ENCODE measurements around the gene PARD3. TPM values are rescaled to one million over a fixed set of nuclear protein-coding genes. Genes with fewer than 3 reads are reported as not detected.

PARD3 gene
- total RNA-seq, 1 donor from 2014 or later: 58.7 TPM

GRCh38 chr10:34739915-34740314, 75.2 kb downstream of the PARD3 start:
- H3K27me3 ChIP-seq: no peaks in the 10 kb centered on the region
- DNase-seq (ENCODE audit: low spot score): peak; percentile 87
- no peaks in the 10 kb centered on the region for H3K27me3 Mint-ChIP-seq (ENCODE audit: insufficient read depth, low read depth)
- H3K4me3 ChIP-seq: peak overlapping the region; percentile 40
- H3K4me1 Mint-ChIP-seq: peaks cover 61% of the 10 kb centered on the region
- H3F3A ChIP-seq (ENCODE audit: low read depth): peaks cover 41% of the 10 kb centered on the region
- TF ChIP-seq EZH2phosphoT487 (IDR thresholded peaks at IDR 0.05) (no peak), EZH2 (IDR thresholded peaks at IDR 0.05) (no peak), CTCF (IDR thresholded peaks at IDR 0.05) (no peak)
- H4K20me1 ChIP-seq (ENCODE audit: low read depth): peaks cover 84% of the 10 kb centered on the region
- no peaks in the 10 kb centered on the region for H3K9me3 Mint-ChIP-seq
- no peak overlapping the region for H3K9ac ChIP-seq
- H3K79me2 ChIP-seq (ENCODE audit: low read depth): peaks cover 100% of the 10 kb centered on the region
- H3K9me3 ChIP-seq (ENCODE audit: low read depth): no peaks in the 10 kb centered on the region
- H3K36me3 ChIP-seq: no peaks in the 10 kb centered on the region
- peak overlapping the region; percentile 50 for H3K27ac Mint-ChIP-seq
- no peak overlapping the region for H3K27ac ChIP-seq
- peaks cover 33% of the 10 kb centered on the region for H3K4me1 ChIP-seq
- H3K4me2 ChIP-seq: peak overlapping the region; percentile 77
- no peaks in the 10 kb centered on the region for H3K36me3 Mint-ChIP-seq
- H2AFZ ChIP-seq (replicated peaks): no peak overlapping the region
- peak overlapping the region; percentile 81 for H3K4me3 Mint-ChIP-seq

- Histone ChIP-seq H3K4me2 (peak overlapping the region; percentile 55), H2AFZ (replicated peaks) (no peak overlapping the region), H3K36me3 (no peaks in the 10 kb centered on the region), H3K9ac (no peak overlapping the region), H4K20me1 (ENCODE audit: low read depth) (peaks cover 66% of the 10 kb centered on the region), H3K9me3 (ENCODE audit: low read depth) (no peaks in the 10 kb centered on the region), H3K79me2 (ENCODE audit: low read depth) (peaks cover 100% of the 10 kb centered on the region), H3K27ac (peak overlapping the region; percentile 3), H3F3A (ENCODE audit: low read depth) (peaks cover 41% of the 10 kb centered on the region), H3K4me3 (no peak overlapping the region), H3K27me3 (no peaks in the 10 kb centered on the region), H3K4me1 (peaks cover 33% of the 10 kb centered on the region)
- TF ChIP-seq EZH2 (IDR thresholded peaks at IDR 0.05): no peak
- TF ChIP-seq EZH2phosphoT487 (IDR thresholded peaks at IDR 0.05): no peak
- no peak for TF ChIP-seq CTCF (IDR thresholded peaks at IDR 0.05)
- Mint-ChIP-seq H3K27ac (peak overlapping the region; percentile 0), H3K36me3 (no peaks in the 10 kb centered on the region), H3K9me3 (no peaks in the 10 kb centered on the region), H3K27me3 (ENCODE audit: insufficient read depth, low read depth) (no peaks in the 10 kb centered on the region), H3K4me3 (no peak overlapping the region), H3K4me1 (peaks cover 51% of the 10 kb centered on the region)
- DNase-seq (ENCODE audit: low spot score): no peak
Measured at GRCh38 chr10:34737772-34738169, 77.3 kb downstream of the PARD3 start.

- peaks cover 100% of the 10 kb centered on the region for H3K79me2 ChIP-seq (ENCODE audit: low read depth)
- H3K36me3 ChIP-seq: no peaks in the 10 kb centered on the region
- H3K36me3 Mint-ChIP-seq: no peaks in the 10 kb centered on the region
- H4K20me1 ChIP-seq (ENCODE audit: low read depth): peaks cover 66% of the 10 kb centered on the region
- H3K9me3 ChIP-seq (ENCODE audit: low read depth): no peaks in the 10 kb centered on the region
- H3K27me3 ChIP-seq: no peaks in the 10 kb centered on the region
- H3F3A ChIP-seq (ENCODE audit: low read depth): peaks cover 41% of the 10 kb centered on the region
- peak overlapping the region; percentile 55 for H3K4me2 ChIP-seq
- no peak overlapping the region for H3K9ac ChIP-seq
- H3K27ac ChIP-seq: no peak overlapping the region
- TF ChIP-seq EZH2 (IDR thresholded peaks at IDR 0.05): no peak
- no peak for TF ChIP-seq EZH2phosphoT487 (IDR thresholded peaks at IDR 0.05)
- no peak for TF ChIP-seq CTCF (IDR thresholded peaks at IDR 0.05)
- no peak overlapping the region for H3K27ac Mint-ChIP-seq
- H3K27me3 Mint-ChIP-seq (ENCODE audit: insufficient read depth, low read depth): no peaks in the 10 kb centered on the region
- H2AFZ ChIP-seq (replicated peaks): no peak overlapping the region
- H3K4me3 Mint-ChIP-seq: no peak overlapping the region
- peaks cover 33% of the 10 kb centered on the region for H3K4me1 ChIP-seq
- peak; percentile 55 for DNase-seq (ENCODE audit: low spot score)
- H3K4me1 Mint-ChIP-seq: peaks cover 51% of the 10 kb centered on the region
- no peak overlapping the region for H3K4me3 ChIP-seq
- H3K9me3 Mint-ChIP-seq: no peaks in the 10 kb centered on the region
Measured at GRCh38 chr10:34736976-34737771, 77.9 kb downstream of the PARD3 start.

Measured in neural progenitor cell (in vitro differentiated cells).